Gastroesophageal sphincter (tissue), 4 donors: ENCODE results near the gene TRABD2B. TPM values are rescaled to one million over a fixed set of nuclear protein-coding genes. Genes with fewer than 3 reads are reported as not detected.

Experiments
- ATAC-seq: fragments of 150-250 bp; one replicate; pipeline ENCODE4 v1.9.1; 2016; ENCODE audit warnings: mild to moderate bottlenecking, moderate library complexity
- H3K27ac ChIP-seq, 4 donors: fragments of 200-600 bp; sonication (generic) in 3 of 4; 1 replicate in 3 of 4; 2 replicates in 1 of 4; pipeline ENCODE4 v1.5.1; 2016 to 2019
- H3K27me3 ChIP-seq: fragments of 200-600 bp; sonication (generic); one replicate; pipeline ENCODE4 v1.5.1; 2019
- H3K36me3 ChIP-seq, 2 donors: fragments of 200-600 bp; sonication (generic); one replicate each; pipeline ENCODE4 v1.5.1; 2019; ENCODE audit warnings: control low read depth in 1 of 2
- H3K4me1 ChIP-seq, 3 donors: fragments of 200-600 bp; sonication (generic); 1 replicate in 2 of 3; 2 replicates in 1 of 3; pipeline ENCODE4 v1.5.1; 2016 to 2019; ENCODE audit warnings: control low read depth in 2 of 3
- H3K4me3 ChIP-seq, 2 donors: fragments of 200-600 bp; sonication (generic); one replicate each; pipeline ENCODE4 v1.5.1; 2019; ENCODE audit warnings: mild to moderate bottlenecking in 1 of 2, moderate library complexity in 1 of 2
- H3K9me3 ChIP-seq, 3 donors: fragments of 200-600 bp; sonication (generic); one replicate each; pipeline ENCODE4 v1.5.1; 2017 to 2019; ENCODE audit warnings: control low read depth in 2 of 3
- EP300 ChIP-seq: sonication (generic); formaldehyde crosslinking; IDR thresholded peaks from one replicate; pipeline ENCODE4 v1.6.1; 2017; ENCODE audit warnings: antibody characterized with exemption, mild to moderate bottlenecking
- POLR2A ChIP-seq, 2 donors: fragments of 450-650 bp; IDR thresholded peaks; one replicate each; pipeline ENCODE4 v1.6.1; 2017; ENCODE audit warnings: antibody characterized with exemption in 2 of 2, mild to moderate bottlenecking in 2 of 2, moderate library complexity in 1 of 2
- POLR2AphosphoS5 ChIP-seq: sonication (generic); formaldehyde crosslinking; IDR thresholded peaks from one replicate; pipeline ENCODE4 v1.6.1; 2017; ENCODE audit warnings: antibody characterized with exemption
- WGBS, 2 donors: methylation state at CpG; one replicate each; pipeline ENCODE4 v1.1.5; 2018; ENCODE audit warnings: low coverage in 1 of 2; 5-methylcytosine and 5-hydroxymethylcytosine counted together
- total RNA-seq, 4 donors: library from RNA; depleted of rRNA; stranded (reverse); fragments of >200 nt; gene quantifications; one replicate each; pipeline ENCODE4 v1.1.0, GENCODE V29; 2016
- TF ChIP-seq, protein P1 (sequence below), 4 experiments: fragments of 200-600 bp in 2 of 4; fragments of 450-650 bp in 2 of 4; sonication (generic) in 1 of 4; IDR thresholded peaks; one replicate each; pipeline ENCODE4 v1.5.1; 2017 to 2019; ENCODE audit warnings: antibody characterized with exemption in 4 of 4, mild to moderate bottlenecking in 2 of 4, moderate library complexity in 2 of 4

TRABD2B gene
- total RNA-seq, 4 donors from 2014 or later: 2.6 to 6.5 (median 3.4) TPM

GRCh38 chr1:47890779-47891178 is 106.4 kb downstream of the TRABD2B start:
- Histone ChIP-seq H3K9me3 (no peaks in the 10 kb centered on the region), H3K36me3 (no peaks in the 10 kb centered on the region), H3K27ac (no peak overlapping the region), H3K4me1 (peaks cover 0 to 18% (median 5%) of the 10 kb centered on the region in 3 donors), H3K27me3 (no peaks in the 10 kb centered on the region), H3K4me3 (no peak overlapping the region)
- TF ChIP-seq POLR2A (IDR thresholded peaks at IDR 0.05) (no peak), POLR2AphosphoS5 (no peak)
- WGBS, 2 donors: 50 to 80% methylated on average over 1 to 5 of the region's 5 CpGs
- ATAC-seq: no peak

GRCh38 chr1:47888294-47888629 is 108.9 kb downstream of the TRABD2B start:
- Histone ChIP-seq H3K9me3 (no peaks in the 10 kb centered on the region), H3K36me3 (no peaks in the 10 kb centered on the region), H3K27me3 (no peaks in the 10 kb centered on the region), H3K4me3 (no peak overlapping the region), H3K27ac (no peak overlapping the region), H3K4me1 (peaks cover 0 to 18% (median 5%) of the 10 kb centered on the region in 3 donors)
- no peak for ATAC-seq
- WGBS, 2 donors: 100% methylated on average over 1 of the region's 1 CpG; no CpG with 5 or more reads in 1 of the 2 donors
- no peak for TF ChIP-seq EP300
- no peak for TF ChIP-seq POLR2AphosphoS5
- TF ChIP-seq, protein P1, sequence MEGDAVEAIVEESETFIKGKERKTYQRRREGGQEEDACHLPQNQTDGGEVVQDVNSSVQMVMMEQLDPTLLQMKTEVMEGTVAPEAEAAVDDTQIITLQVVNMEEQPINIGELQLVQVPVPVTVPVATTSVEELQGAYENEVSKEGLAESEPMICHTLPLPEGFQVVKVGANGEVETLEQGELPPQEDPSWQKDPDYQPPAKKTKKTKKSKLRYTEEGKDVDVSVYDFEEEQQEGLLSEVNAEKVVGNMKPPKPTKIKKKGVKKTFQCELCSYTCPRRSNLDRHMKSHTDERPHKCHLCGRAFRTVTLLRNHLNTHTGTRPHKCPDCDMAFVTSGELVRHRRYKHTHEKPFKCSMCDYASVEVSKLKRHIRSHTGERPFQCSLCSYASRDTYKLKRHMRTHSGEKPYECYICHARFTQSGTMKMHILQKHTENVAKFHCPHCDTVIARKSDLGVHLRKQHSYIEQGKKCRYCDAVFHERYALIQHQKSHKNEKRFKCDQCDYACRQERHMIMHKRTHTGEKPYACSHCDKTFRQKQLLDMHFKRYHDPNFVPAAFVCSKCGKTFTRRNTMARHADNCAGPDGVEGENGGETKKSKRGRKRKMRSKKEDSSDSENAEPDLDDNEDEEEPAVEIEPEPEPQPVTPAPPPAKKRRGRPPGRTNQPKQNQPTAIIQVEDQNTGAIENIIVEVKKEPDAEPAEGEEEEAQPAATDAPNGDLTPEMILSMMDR (IDR thresholded peaks at IDR 0.05): no peak

DNA sequence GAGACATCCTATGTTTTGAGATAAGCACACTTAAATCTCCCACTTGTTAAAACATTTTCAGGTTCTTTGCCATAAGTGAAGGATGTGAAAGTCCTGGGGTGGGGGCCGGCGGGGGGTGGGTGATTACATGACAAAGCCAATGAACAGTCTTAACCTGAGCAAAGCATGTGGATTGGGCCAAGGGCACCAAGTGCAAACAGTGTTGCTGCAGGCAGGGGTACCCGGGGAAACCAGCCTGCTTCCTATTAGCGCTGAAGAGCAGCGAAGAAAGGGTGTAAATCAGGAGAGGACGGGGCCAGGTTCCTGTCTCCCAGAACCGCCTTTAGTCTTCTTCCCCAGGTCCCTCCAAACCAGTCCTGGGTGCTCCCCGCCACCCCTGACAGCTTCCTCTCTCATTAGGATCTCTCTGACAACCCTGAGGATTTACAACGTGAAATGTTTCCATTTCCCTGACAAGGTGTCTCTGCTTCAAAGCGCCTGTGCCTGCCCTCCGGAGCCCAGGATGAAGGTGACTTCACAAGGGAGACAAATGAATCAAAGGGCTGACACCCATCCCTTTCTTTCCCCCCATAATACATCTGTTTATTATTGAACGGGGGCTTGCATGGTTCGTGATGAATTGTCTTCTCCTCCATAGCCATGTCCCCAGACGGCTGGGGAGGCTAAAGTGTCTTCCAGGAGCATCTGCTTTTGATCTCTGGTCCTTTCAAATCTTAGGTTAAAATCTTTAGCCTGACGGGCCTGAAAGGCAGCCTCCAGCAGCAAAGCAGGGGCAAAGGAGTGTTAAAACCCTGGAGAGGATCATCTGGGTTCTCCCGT is 109.5 kb downstream of the TRABD2B start:
- H3K27me3 ChIP-seq: no peaks in the 10 kb centered on the region
- no peaks in the 10 kb centered on the region for H3K36me3 ChIP-seq
- 53 to 83% methylated on average over 6 to 12 of the region's 16 CpGs for WGBS, 2 donors
- no peak overlapping the region for H3K4me3 ChIP-seq
- H3K9me3 ChIP-seq: no peaks in the 10 kb centered on the region
- H3K4me1 ChIP-seq: peaks cover 0 to 19% (median 5%) of the 10 kb centered on the region in 3 donors
- no peak for TF ChIP-seq POLR2A (IDR thresholded peaks at IDR 0.05)
- no peak for TF ChIP-seq POLR2AphosphoS5
- TF ChIP-seq EP300: no peak
- TF ChIP-seq, protein P1 (IDR thresholded peaks at IDR 0.05): no peak
- H3K27ac ChIP-seq: no peak overlapping the region
- no peak for ATAC-seq

GRCh38 chr1:47887060-47887459 is 110.1 kb downstream of the TRABD2B start:
- H3K36me3 ChIP-seq: no peaks in the 10 kb centered on the region
- peaks cover 0 to 25% (median 5%) of the 10 kb centered on the region in 3 donors for H3K4me1 ChIP-seq
- H3K9me3 ChIP-seq: no peaks in the 10 kb centered on the region
- TF ChIP-seq, protein P1 (IDR thresholded peaks at IDR 0.05): no peak
- TF ChIP-seq POLR2A (IDR thresholded peaks at IDR 0.05): no peak
- TF ChIP-seq POLR2AphosphoS5: no peak
- 95% methylated on average over 2 of the region's 2 CpGs; no CpG with 5 or more reads in 1 of the 2 donors for WGBS, 2 donors
- no peaks in the 10 kb centered on the region for H3K27me3 ChIP-seq
- H3K4me3 ChIP-seq: no peak overlapping the region
- no peak overlapping the region for H3K27ac ChIP-seq
- no peak for ATAC-seq

- no peaks in the 10 kb centered on the region for H3K27me3 ChIP-seq
- H3K4me1 ChIP-seq: peaks cover 0 to 24% (median 5%) of the 10 kb centered on the region in 3 donors
- H3K36me3 ChIP-seq: no peaks in the 10 kb centered on the region
- no peak for ATAC-seq
- H3K27ac ChIP-seq: no peak overlapping the region
- TF ChIP-seq POLR2A (IDR thresholded peaks at IDR 0.05) (no peak), EP300 (no peak), POLR2AphosphoS5 (no peak)
- TF ChIP-seq, protein P1 (IDR thresholded peaks at IDR 0.05): no peak
- H3K9me3 ChIP-seq: no peaks in the 10 kb centered on the region
- H3K4me3 ChIP-seq: no peak overlapping the region
- 50 to 87% methylated on average over 1 to 7 of the region's 7 CpGs for WGBS, 2 donors
Observed at GRCh38 chr1:47886141-47886540, 111.0 kb downstream of the TRABD2B start.
